Measurements from ENCODE around the gene UTP4. TPM values are rescaled to one million over a fixed set of nuclear protein-coding genes. Genes with fewer than 3 reads are reported as not detected.
A peak's percentile ranks its signal among the peaks of the same experiment; 100 is the strongest.

UTP4 gene
- total RNA-seq, 4 donors from 2014 or later, result 13.3 to 22.0 (median 15.0) TPM

DNA sequence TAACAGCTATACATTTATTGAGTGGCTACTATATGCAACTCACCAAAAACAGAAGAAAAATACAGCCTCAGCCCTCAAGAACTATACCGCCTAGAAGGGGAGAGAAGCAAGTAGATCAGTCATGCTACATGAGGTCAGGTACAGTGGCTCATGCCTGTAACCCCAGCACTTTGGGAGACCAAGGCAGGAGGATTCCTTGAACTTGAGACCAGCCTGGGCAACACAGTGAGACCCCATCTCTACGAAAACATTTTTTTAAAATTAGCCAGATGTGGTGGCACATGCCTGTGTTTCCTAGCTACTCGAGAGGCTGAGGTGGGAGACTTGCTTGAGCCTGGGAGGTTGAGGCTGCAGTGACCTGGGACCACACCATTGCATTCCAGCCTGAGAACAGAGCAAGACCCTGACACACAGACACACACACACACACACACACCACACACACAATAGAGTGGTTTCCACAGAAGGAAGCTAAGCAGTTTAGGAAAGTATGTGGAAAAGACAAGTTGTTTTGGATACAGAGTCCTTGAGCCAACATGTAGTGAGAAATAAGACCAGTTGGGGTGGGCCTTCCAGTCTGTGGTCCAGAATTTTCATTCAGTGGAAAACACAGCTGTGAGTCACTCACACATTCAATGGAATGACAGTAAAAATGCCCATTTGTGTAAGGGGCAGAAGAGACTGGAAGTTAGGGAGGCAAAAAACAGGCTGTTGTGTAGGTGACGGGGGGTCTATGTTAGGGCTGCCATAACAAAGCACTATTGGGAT is 43.8 kb downstream of the UTP4 start:
- WGBS, 2 donors, result 83 to 84% methylated on average over 4 of the region's 4 CpGs
- TF ChIP-seq, protein P1, sequence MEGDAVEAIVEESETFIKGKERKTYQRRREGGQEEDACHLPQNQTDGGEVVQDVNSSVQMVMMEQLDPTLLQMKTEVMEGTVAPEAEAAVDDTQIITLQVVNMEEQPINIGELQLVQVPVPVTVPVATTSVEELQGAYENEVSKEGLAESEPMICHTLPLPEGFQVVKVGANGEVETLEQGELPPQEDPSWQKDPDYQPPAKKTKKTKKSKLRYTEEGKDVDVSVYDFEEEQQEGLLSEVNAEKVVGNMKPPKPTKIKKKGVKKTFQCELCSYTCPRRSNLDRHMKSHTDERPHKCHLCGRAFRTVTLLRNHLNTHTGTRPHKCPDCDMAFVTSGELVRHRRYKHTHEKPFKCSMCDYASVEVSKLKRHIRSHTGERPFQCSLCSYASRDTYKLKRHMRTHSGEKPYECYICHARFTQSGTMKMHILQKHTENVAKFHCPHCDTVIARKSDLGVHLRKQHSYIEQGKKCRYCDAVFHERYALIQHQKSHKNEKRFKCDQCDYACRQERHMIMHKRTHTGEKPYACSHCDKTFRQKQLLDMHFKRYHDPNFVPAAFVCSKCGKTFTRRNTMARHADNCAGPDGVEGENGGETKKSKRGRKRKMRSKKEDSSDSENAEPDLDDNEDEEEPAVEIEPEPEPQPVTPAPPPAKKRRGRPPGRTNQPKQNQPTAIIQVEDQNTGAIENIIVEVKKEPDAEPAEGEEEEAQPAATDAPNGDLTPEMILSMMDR (IDR thresholded peaks at IDR 0.05), result no peak
- no peak for TF ChIP-seq POLR2A (IDR thresholded peaks at IDR 0.05)
- no peak for DNase-seq (ENCODE audit: low spot score in 2 of 2)
- intact Hi-C loops (cut with DNase I; ENCODE audit: low total_unique reads), result no loop called here
- no peak overlapping the region for H3K4me3 ChIP-seq (ENCODE audit: low read depth, poor library complexity, severe bottlenecking)

DNA sequence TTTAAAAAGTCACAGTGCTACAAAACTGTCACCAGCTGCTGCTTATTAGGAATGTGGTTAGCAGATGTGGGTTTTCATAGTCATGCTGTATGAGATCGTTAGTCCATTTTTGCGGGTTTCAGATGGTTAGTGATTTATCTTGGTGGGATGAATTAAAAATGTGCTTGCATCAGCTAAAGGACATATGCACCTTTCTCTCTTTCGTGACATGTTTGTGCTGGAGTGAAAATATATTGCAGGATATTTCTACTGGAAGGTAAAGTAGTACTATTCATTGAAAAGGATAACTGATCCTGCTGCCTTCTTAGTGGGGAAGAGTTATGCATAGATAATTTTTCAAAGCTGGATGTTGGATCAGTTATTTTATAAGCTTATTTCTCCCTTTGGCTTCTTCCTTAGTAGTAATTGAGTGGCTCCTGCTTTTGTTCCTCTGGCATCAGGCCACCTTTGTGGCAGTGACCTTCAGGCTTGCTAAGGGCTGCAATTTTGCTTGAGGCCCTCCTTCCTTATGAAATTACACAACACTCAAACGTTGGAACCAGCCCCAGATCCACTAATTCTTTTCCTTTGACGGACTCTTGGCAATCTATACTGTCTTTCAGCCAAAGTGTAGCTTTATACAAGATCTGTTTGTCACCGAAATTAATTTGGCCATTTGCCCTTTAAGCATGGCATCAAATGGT is 47.0 kb downstream of the UTP4 start:
- intact Hi-C loops (cut with DNase I; ENCODE audit: low total_unique reads), result no loop called here

DNA sequence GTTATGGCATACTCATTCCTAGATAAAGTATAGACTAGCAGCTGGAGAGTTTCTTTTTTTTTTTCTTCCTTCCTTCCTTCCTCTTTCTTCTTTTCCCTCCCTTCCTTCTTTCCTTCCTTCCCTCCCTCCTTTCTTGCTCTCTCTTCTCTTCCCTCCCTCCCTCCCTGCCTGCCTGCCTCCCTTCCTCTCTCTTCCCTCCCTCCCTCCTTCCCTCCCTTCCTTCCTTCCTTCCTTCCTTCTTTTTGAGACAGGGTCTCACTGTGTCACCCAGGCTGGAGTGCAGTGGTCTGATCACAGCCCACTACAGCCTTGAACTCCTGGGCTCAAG is 47.5 kb downstream of the UTP4 start:
- intact Hi-C loops (cut with DNase I; ENCODE audit: low total_unique reads), result no loop called here

More for the DNA sequence above, 47.0 kb downstream of the UTP4 start:
- DNase-seq (ENCODE audit: low spot score in 2 of 2), result peak; percentile 83 to 90
- H3K4me3 ChIP-seq (ENCODE audit: low read depth, poor library complexity, severe bottlenecking), result no peak overlapping the region
- TF ChIP-seq, protein P1 (IDR thresholded peaks at IDR 0.05), result no peak
- TF ChIP-seq POLR2A (IDR thresholded peaks at IDR 0.05), result no peak
- 4 to 6% methylated on average over 6 of the region's 6 CpGs for WGBS, 2 donors

DNA sequence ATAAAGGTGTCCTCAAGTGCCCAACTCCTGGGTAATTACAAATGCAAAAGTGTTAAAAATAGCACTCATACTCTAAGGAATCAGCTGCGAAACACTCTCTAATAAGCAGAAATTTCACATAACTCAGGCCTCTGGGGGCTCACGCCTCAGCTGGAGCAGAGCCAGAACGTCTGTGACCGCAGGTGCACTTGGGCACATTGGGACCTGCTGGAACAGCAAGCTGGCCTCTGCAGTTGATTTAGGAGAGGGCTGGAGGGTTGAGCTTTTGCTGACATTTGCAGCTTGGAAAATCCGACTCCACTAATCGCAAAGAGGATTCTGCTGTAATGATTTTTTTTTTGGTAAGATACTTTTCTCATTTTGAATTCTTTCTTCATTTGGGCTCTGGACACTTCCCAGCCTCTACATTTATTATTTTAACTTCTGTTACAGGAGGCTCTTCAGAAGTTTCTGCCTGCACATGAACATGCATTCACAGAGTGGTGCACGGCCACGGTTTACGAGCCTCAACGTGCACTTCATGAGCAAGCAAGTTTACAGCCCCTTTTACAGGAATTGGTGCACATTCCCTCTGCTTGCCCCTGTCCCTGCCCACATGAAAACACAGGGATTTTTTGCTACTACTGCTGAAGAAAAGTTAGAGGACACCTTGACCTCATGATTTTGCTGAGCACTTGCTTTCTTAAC is 50.4 kb downstream of the UTP4 start:
- intact Hi-C loops (cut with DNase I; ENCODE audit: low total_unique reads), result no loop called here

More for the DNA sequence above, 47.5 kb downstream of the UTP4 start:
- H3K4me3 ChIP-seq (ENCODE audit: low read depth, poor library complexity, severe bottlenecking), result no peak overlapping the region
- no peak for DNase-seq (ENCODE audit: low spot score in 2 of 2)
- TF ChIP-seq, protein P1 (IDR thresholded peaks at IDR 0.05), result no peak
- no peak for TF ChIP-seq POLR2A (IDR thresholded peaks at IDR 0.05)

DNA sequence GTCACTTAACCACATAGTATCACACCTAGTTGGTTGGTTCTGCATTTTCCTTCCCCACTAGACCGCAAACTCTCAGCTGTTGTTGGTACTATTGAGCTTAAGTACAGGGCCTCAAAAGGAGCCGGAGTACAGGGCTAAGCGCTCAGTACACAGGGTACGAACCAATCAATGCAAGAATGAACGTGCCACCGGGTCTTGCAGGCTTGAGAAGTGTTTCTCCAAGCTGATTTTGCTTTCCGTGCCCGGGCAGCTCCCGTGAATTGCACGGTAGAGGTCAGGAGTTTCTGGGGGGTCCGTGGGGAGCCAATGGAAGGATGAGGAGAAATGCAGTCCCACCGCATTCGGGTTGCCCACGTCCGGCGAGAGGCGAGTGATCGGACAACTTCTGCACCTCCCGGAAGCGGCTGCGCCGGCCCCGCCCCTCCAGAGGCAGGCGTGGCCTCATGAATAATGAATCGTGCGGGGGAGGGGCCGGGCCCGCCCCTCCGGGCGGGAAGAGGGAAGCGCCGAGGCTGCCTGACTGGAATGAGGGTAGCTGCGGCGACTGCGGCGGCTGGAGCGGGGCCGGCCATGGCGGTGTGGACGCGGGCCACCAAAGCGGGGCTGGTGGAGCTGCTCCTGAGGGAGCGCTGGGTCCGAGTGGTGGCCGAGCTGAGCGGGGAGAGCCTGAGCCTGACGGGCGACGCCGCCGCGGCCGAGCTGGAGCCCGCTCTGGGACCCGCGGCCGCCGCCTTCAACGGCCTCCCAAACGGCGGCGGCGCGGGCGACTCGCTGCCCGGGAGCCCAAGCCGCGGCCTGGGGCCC is 54.4 kb downstream of the UTP4 start, which contains the start of gene SNTB2:
Gene SNTB2, plus strand, starts transcription at position 523 of the 804 bp plus-strand sequence. Its CDS starts 3 bp downstream, at position 526.
- WGBS, 2 donors, result 1% methylated on average over 16 to 42 of the region's 69 CpGs
- DNase-seq (ENCODE audit: low spot score in 2 of 2), result peak; percentile 92 to 98
- intact Hi-C loops (cut with DNase I; ENCODE audit: low total_unique reads), result no loop called here
- peak in 1 of 2 donors; percentile 22 for TF ChIP-seq POLR2A (IDR thresholded peaks at IDR 0.05)
- TF ChIP-seq, protein P1 (IDR thresholded peaks at IDR 0.05), result no peak
- peak within 1 kb of the TSS; percentile 54 for H3K4me3 ChIP-seq (ENCODE audit: low read depth, poor library complexity, severe bottlenecking)

More for the DNA sequence above, 50.4 kb downstream of the UTP4 start:
- DNase-seq (ENCODE audit: low spot score in 2 of 2), result no peak
- WGBS, 2 donors, result 20 to 22% methylated on average over 10 of the region's 10 CpGs
- no peak for TF ChIP-seq POLR2A (IDR thresholded peaks at IDR 0.05)
- TF ChIP-seq, protein P1 (IDR thresholded peaks at IDR 0.05), result no peak
- H3K4me3 ChIP-seq (ENCODE audit: low read depth, poor library complexity, severe bottlenecking), result no peak overlapping the region

Measured in lower leg skin (tissue), 4 donors.